GM10847 (cell line): Measurements from ENCODE around the gene RCSD1.

Source experiments
- POLR2A ChIP-seq: IDR thresholded peaks from 2 replicates; pipeline ENCODE4 v1.6.1; 2011; ENCODE audit not compliant: insufficient read length; ENCODE audit errors: extremely low read depth

The RCSD1 gene

GRCh38 chr1:167678838-167679237 is 48.8 kb downstream of the RCSD1 start:
- no peak for TF ChIP-seq POLR2A

- TF ChIP-seq POLR2A, result no peak
Measured at GRCh38 chr1:167679714-167680113, 49.7 kb downstream of the RCSD1 start.

- no peak for TF ChIP-seq POLR2A
Measured at GRCh38 chr1:167681024-167681423, 51.0 kb downstream of the RCSD1 start.

GRCh38 chr1:167681451-167682098 is 51.5 kb downstream of the RCSD1 start:
- TF ChIP-seq POLR2A, result no peak

- no peak for TF ChIP-seq POLR2A
Measured at GRCh38 chr1:167683226-167683625, 53.2 kb downstream of the RCSD1 start.

GRCh38 chr1:167683641-167684502 is 53.8 kb downstream of the RCSD1 start:
- TF ChIP-seq POLR2A, result no peak

GRCh38 chr1:167685844-167686243 is 55.8 kb downstream of the RCSD1 start:
- TF ChIP-seq POLR2A, result no peak

GRCh38 chr1:167687919-167688519 is 58.0 kb downstream of the RCSD1 start:
- TF ChIP-seq POLR2A, result no peak

GRCh38 chr1:167689567-167689920 is 59.5 kb downstream of the RCSD1 start:
- no peak for TF ChIP-seq POLR2A

- TF ChIP-seq POLR2A, result no peak
Measured at GRCh38 chr1:167690053-167690452, 60.0 kb downstream of the RCSD1 start.

GRCh38 chr1:167693425-167694045 is 63.5 kb downstream of the RCSD1 start:
- TF ChIP-seq POLR2A, result no peak

GRCh38 chr1:167694691-167695090 is 64.7 kb downstream of the RCSD1 start:
- TF ChIP-seq POLR2A, result no peak

- TF ChIP-seq POLR2A, result no peak
Measured at GRCh38 chr1:167695147-167695546, 65.1 kb downstream of the RCSD1 start.

- no peak for TF ChIP-seq POLR2A
Measured at GRCh38 chr1:167695756-167696561, 65.9 kb downstream of the RCSD1 start.

- no peak for TF ChIP-seq POLR2A
Measured at GRCh38 chr1:167697667-167698141, 67.7 kb downstream of the RCSD1 start.
